ENCODE data around the gene IMMP2L. TPM values are rescaled to one million over a fixed set of nuclear protein-coding genes. Genes with fewer than 3 reads are reported as not detected.

Gene IMMP2L
- total RNA-seq, 4 donors from 2014 or later = 12.4 to 31.7 (median 22.8) TPM

DNA sequence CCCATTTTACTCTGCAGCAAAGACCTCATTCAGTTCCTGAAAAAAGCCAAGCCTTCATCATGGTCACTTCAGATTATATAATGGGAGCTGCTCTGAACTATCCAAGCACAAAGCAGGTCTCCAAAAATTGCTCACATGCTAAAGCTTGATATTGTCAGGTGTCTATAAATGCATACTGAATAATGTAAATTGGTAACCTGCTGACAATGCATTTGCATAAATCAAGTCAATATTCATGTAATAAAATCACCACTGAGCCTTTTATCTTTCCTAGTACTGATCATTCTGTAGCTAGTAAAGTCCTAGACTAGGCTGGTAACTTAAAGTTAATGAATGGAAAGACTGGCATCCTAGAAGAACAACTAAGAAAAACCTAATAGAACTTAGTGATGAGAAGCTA is 188.3 kb downstream of the IMMP2L start:
- TF ChIP-seq, protein P1, sequence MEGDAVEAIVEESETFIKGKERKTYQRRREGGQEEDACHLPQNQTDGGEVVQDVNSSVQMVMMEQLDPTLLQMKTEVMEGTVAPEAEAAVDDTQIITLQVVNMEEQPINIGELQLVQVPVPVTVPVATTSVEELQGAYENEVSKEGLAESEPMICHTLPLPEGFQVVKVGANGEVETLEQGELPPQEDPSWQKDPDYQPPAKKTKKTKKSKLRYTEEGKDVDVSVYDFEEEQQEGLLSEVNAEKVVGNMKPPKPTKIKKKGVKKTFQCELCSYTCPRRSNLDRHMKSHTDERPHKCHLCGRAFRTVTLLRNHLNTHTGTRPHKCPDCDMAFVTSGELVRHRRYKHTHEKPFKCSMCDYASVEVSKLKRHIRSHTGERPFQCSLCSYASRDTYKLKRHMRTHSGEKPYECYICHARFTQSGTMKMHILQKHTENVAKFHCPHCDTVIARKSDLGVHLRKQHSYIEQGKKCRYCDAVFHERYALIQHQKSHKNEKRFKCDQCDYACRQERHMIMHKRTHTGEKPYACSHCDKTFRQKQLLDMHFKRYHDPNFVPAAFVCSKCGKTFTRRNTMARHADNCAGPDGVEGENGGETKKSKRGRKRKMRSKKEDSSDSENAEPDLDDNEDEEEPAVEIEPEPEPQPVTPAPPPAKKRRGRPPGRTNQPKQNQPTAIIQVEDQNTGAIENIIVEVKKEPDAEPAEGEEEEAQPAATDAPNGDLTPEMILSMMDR (IDR thresholded peaks at IDR 0.05) = no peak
- no peak for DNase-seq (ENCODE audit: low spot score)
- no peak for ATAC-seq (ENCODE audit: low FRiP score)

DNA sequence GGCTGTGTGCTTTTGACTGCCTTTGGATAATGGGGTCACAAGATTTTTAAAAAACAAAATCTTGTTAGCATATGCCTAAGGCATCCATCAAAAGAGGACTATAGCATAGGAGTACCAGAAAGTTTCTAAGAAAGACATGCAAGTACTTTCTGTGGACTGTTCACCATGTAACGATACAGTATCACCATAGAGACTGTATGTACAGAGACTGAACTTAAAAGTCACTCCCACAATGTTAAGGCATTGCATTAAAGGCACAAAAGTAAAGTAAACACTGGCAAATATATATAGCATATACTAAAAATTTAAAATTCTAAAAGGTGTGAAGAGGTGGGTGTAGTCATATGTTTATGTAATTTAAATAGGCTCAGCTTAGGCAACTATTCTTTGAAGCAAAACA is 190.9 kb downstream of the IMMP2L start:
- ATAC-seq (ENCODE audit: low FRiP score) = no peak
- TF ChIP-seq, protein P1 (IDR thresholded peaks at IDR 0.05) = no peak
- no peak for DNase-seq (ENCODE audit: low spot score)

DNA sequence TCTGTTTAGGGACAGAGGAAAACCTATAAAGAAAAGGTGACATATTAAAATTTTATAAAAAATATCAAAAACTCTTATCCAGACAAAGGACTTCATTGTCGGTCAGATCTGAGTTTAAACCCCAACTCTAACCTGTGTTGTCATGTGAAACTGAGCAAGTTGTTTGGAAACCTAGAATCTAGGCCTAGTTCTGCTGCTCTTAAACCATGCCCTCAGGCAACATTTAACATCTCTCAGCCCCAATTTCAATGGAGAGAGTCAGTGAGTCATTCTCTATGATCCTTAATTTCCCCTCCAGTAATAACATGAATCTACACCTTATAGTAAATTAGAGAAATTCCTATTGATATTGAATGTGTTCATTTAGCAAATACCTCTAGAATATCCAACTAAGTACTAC is 192.3 kb downstream of the IMMP2L start:
- TF ChIP-seq, protein P1 (IDR thresholded peaks at IDR 0.05) = no peak
- DNase-seq (ENCODE audit: low spot score) = no peak
- ATAC-seq (ENCODE audit: low FRiP score) = no peak

DNA sequence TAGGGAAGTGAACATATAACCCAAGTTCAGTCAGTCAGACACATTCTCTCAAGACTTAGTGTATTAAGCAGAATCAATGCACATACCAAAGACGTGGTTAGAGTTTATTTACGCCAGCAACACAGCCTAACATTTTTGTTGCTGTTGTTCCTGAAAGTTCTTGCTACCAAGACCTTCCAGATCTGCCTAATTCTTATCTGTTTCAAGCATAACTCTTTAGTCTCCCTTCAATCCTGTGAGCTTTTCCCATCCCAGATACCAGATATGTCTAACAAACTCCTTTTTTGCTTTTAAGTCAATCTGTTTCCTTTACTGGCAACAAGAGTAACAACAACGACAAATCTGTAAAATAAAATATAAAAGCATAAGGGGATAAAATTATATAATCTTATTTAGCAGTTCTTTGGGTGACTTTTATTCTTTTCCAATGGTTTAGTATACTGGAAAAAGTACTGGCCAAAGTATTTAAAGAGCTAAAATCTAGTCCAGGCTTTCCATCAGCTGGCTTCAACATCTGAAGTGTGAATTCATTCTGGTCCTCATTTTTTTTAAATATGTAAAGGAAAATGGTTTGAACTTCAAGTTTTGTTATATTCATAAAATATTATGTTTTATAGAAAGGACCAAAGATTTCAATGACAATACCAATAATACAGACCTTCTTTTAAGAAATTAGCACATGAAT is 193.8 kb downstream of the IMMP2L start:
- ATAC-seq (ENCODE audit: low FRiP score) (no peak), DNase-seq (ENCODE audit: low spot score) (no peak)
- TF ChIP-seq, protein P1 (IDR thresholded peaks at IDR 0.05) = no peak

DNA sequence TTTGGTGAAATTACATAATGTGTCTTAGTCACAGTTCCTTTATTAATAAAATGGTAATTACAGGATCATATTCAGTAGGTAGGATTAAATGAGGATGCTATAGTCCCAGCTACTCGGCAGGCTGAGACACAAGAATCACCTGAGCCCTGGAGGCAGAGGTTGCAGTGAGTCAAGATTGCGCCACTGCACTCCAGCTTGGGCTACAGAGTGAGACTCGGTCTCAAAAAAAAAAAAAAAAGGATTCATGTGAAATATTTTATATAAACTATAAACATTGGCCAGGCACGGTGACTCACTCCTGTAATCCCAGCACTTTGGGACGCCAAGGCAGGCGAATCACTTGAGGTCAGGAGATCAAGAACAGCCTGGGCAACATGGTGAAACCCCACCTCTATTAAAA is 197.9 kb downstream of the IMMP2L start:
- no peak for ATAC-seq (ENCODE audit: low FRiP score)
- TF ChIP-seq, protein P1 (IDR thresholded peaks at IDR 0.05) = no peak
- no peak for DNase-seq (ENCODE audit: low spot score)

DNA sequence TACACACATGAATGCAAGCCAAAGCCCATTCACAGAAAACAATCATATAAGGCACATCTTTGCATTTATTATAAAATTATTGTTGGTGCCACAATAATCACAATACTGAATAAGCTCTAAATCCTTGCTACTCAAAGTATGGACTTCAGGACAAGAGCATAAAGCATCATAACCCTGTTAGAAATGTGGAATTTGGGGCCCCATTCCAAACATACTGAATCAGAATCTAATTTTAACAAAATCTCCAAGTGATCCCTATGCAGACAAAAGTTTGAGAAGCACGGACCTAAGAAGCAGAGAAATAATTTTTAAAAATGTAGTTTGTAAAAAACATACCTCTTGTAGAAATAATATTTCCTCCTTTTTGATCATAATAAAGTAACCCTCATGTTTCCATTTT is 199.2 kb downstream of the IMMP2L start:
- ATAC-seq (ENCODE audit: low FRiP score) (no peak), DNase-seq (ENCODE audit: low spot score) (no peak)
- TF ChIP-seq, protein P1 (IDR thresholded peaks at IDR 0.05) = no peak

DNA sequence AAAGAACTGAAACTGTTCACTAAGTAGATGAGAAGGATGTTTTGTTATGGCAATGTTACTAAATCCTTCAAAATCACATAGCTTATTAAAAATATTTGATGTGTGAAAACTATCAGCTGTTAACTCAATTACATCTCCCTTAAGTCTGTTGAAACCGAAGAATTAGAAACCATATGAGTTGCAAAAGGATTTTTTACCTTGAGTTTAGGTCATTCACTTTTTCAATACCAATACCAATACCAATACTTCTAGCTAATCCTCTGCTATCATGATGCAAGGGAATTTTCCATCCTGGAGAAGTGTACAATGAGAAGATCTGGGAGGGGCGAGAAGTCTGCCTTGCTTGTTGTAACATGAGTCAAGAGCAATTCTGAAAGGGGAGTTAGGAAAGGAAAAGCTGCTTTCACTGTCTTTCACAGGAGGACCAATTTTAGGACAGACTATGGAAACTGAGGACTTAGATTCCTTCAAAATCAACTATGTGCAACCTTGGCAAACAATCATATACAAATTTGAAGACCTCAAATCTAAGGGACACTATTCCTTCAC is 199.7 kb downstream of the IMMP2L start:
- DNase-seq (ENCODE audit: low spot score) (no peak), ATAC-seq (ENCODE audit: low FRiP score) (no peak)
- TF ChIP-seq, protein P1 (IDR thresholded peaks at IDR 0.05) = no peak
